WTC11 (cell line): Measurements from ENCODE around the gene PAK5. TPM values are rescaled to one million over a fixed set of nuclear protein-coding genes. Genes with fewer than 3 reads are reported as not detected.

ENCODE experiments used
- ATAC-seq: fragments of 200-7000 bp; cut with Tn5 transposase; 2 replicates; pipeline ENCODE4 v1.10.0; 2021; ENCODE audit warnings: mild to moderate bottlenecking, moderate library complexity
- CTCF ChIA-PET: fragments of 300-600 bp; sonication (Branson Sonifier 250); formaldehyde crosslinking; loops from one replicate; lab custom pipeline; 2021; ENCODE audit warnings: antibody characterized with exemption; lab: Charles Lee
- POLR2A ChIA-PET: fragments of 350-600 bp; sonication (Branson Sonifier 250); formaldehyde crosslinking; loops from one replicate; lab custom pipeline; 2021; ENCODE audit warnings: antibody characterized with exemption; lab: Charles Lee
- DNase-seq: peaks from one replicate; pipeline ENCODE4 v3.0.0; 2021; ENCODE audit warnings: low spot score
- H3K27ac Mint-ChIP-seq: 2 replicates; pipeline ENCODE4 v1.8.0; 2021; ENCODE audit warnings: mixed read lengths
- H3K27me3 Mint-ChIP-seq: 2 replicates; pipeline ENCODE4 v1.8.0; 2021; ENCODE audit warnings: low read depth, mild to moderate bottlenecking, moderate library complexity, mixed read lengths
- H3K36me3 Mint-ChIP-seq: 2 replicates; pipeline ENCODE4 v1.8.0; 2021; ENCODE audit warnings: mixed read lengths
- H3K4me1 Mint-ChIP-seq: 2 replicates; pipeline ENCODE4 v1.8.0; 2022; ENCODE audit warnings: mixed read lengths
- H3K4me3 Mint-ChIP-seq: 2 replicates; pipeline ENCODE4 v1.8.0; 2021; ENCODE audit warnings: mild to moderate bottlenecking, moderate library complexity, mixed read lengths
- H3K9me3 Mint-ChIP-seq: 2 replicates; pipeline ENCODE4 v1.8.0; 2021; ENCODE audit warnings: mixed read lengths
- ERG ChIP-seq: fragments of 250-450 bp; sonication (Bioruptor Pico); IDR thresholded peaks from 2 replicates; pipeline ENCODE4 v1.8.0; 2021; ENCODE audit warnings: mild to moderate bottlenecking
- ESRRA ChIP-seq: sonication (generic); formaldehyde crosslinking; IDR thresholded peaks from 2 replicates; pipeline ENCODE4 v1.8.1; 2022; ENCODE audit warnings: mild to moderate bottlenecking, missing genetic modification reagents, borderline replicate concordance
- FOXJ3 ChIP-seq: sonication (generic); formaldehyde crosslinking; IDR thresholded peaks from 2 replicates; pipeline ENCODE4 v1.9.0; 2021; ENCODE audit warnings: missing genetic modification reagents, mild to moderate bottlenecking, borderline replicate concordance
- FOXK1 ChIP-seq: sonication (generic); formaldehyde crosslinking; IDR thresholded peaks from 2 replicates; pipeline ENCODE4 v1.8.0; 2022; ENCODE audit warnings: mild to moderate bottlenecking, moderate library complexity, missing genetic modification reagents
- FOXP4 ChIP-seq: sonication (generic); formaldehyde crosslinking; IDR thresholded peaks from 2 replicates; pipeline ENCODE4 v1.8.0; 2022; ENCODE audit warnings: mild to moderate bottlenecking, missing genetic modification reagents
- HMGXB4 ChIP-seq: sonication (generic); formaldehyde crosslinking; IDR thresholded peaks from 2 replicates; pipeline ENCODE4 v1.8.1; 2023; ENCODE audit warnings: mild to moderate bottlenecking, moderate library complexity, missing genetic modification reagents
- MAX ChIP-seq: sonication (generic); formaldehyde crosslinking; IDR thresholded peaks from 2 replicates; pipeline ENCODE4 v1.8.0; 2022; ENCODE audit warnings: mild to moderate bottlenecking, missing genetic modification reagents
- MXD4 ChIP-seq: fragments of 250-450 bp; sonication (Bioruptor Pico); IDR thresholded peaks from 2 replicates; pipeline ENCODE4 v1.8.0; 2021; ENCODE audit warnings: mild to moderate bottlenecking, moderate library complexity, borderline replicate concordance
- MYBL2 ChIP-seq: sonication (generic); formaldehyde crosslinking; IDR thresholded peaks from 2 replicates; pipeline ENCODE4 v1.8.1; 2023; ENCODE audit warnings: mild to moderate bottlenecking, moderate library complexity, missing genetic modification reagents
- NFATC4 ChIP-seq: fragments of 250-450 bp; sonication (Bioruptor Pico); IDR thresholded peaks from 2 replicates; pipeline ENCODE4 v1.9.0; 2021; ENCODE audit warnings: mild to moderate bottlenecking
- NFE2L1 ChIP-seq: sonication (generic); formaldehyde crosslinking; IDR thresholded peaks from 2 replicates; pipeline ENCODE4 v1.8.1; 2023; ENCODE audit warnings: missing genetic modification reagents
- NR2C2 ChIP-seq: sonication (generic); formaldehyde crosslinking; IDR thresholded peaks from 2 replicates; pipeline ENCODE4 v1.8.0; 2022; ENCODE audit warnings: mild to moderate bottlenecking, missing genetic modification reagents
- PRDM15 ChIP-seq: sonication (generic); formaldehyde crosslinking; IDR thresholded peaks from 2 replicates; pipeline ENCODE4 v1.8.0; 2022; ENCODE audit warnings: missing genetic modification reagents
- RELA ChIP-seq: sonication (generic); formaldehyde crosslinking; IDR thresholded peaks from 2 replicates; pipeline ENCODE4 v1.8.1; 2022; ENCODE audit warnings: missing genetic modification reagents, mild to moderate bottlenecking, borderline replicate concordance
- RORB ChIP-seq: fragments of 250-450 bp; sonication (Bioruptor Pico); IDR thresholded peaks from 2 replicates; pipeline ENCODE4 v1.9.0; 2021; ENCODE audit warnings: mild to moderate bottlenecking
- SMAD3 ChIP-seq: sonication (generic); formaldehyde crosslinking; IDR thresholded peaks from 2 replicates; pipeline ENCODE4 v1.8.0; 2022; ENCODE audit warnings: missing genetic modification reagents, mild to moderate bottlenecking, borderline replicate concordance
- TEAD1 ChIP-seq: sonication (generic); formaldehyde crosslinking; IDR thresholded peaks from 2 replicates; pipeline ENCODE4 v1.8.0; 2022; ENCODE audit warnings: mild to moderate bottlenecking, missing genetic modification reagents
- USF1 ChIP-seq: sonication (generic); formaldehyde crosslinking; IDR thresholded peaks from 2 replicates; pipeline ENCODE4 v1.8.0; 2022; ENCODE audit warnings: mild to moderate bottlenecking, missing genetic modification reagents
- ZMAT4 ChIP-seq: fragments of 250-450 bp; sonication (Bioruptor Pico); IDR thresholded peaks from 2 replicates; pipeline ENCODE4 v1.9.0; 2021; ENCODE audit warnings: mild to moderate bottlenecking
- ZNF232 ChIP-seq: sonication (generic); formaldehyde crosslinking; IDR thresholded peaks from 2 replicates; pipeline ENCODE4 v1.8.0; 2022; ENCODE audit warnings: mild to moderate bottlenecking, missing genetic modification reagents
- ZNF317 ChIP-seq: sonication (generic); formaldehyde crosslinking; IDR thresholded peaks from 2 replicates; pipeline ENCODE4 v1.8.1; 2023; ENCODE audit warnings: low read depth, mild to moderate bottlenecking, moderate library complexity, missing genetic modification reagents, borderline replicate concordance
- total RNA-seq: library from RNA; stranded (reverse); gene quantifications from 3 replicates; pipeline ENCODE4 v1.2.3, GENCODE V29; 2021

The PAK5 gene
- total RNA-seq, 1 experiment from 2014 or later, result 0.31 TPM

- ATAC-seq (no peak), DNase-seq (no peak)
- Mint-ChIP-seq H3K9me3 (peaks cover 4% of the 10 kb centered on the region), H3K27ac (no peak overlapping the region), H3K4me3 (no peak overlapping the region)
- CTCF ChIA-PET, result no interaction called here
- TF ChIP-seq TEAD1 (CRISPR knock-in tag) (no peak), USF1 (CRISPR knock-in tag) (no peak), HMGXB4 (CRISPR knock-in tag) (no peak), FOXK1 (no peak), RORB (CRISPR knock-in tag) (no peak), ERG (CRISPR knock-in tag) (no peak), FOXJ3 (CRISPR knock-in tag) (no peak), MXD4 (no peak), MYBL2 (CRISPR knock-in tag) (no peak)
- TF ChIP-seq, all 79 proteins: peak for 0
- POLR2A ChIA-PET, result interaction anchor here (0.6 kb wide), 1 partner anchor 193 kb away, joined by 3 read pairs; no protein-coding TSS in a partner anchor
- H3K36me3 Mint-ChIP-seq, result no peaks in the 10 kb centered on the region
- no peaks in the 10 kb centered on the region for H3K27me3 Mint-ChIP-seq
- peaks cover 11% of the 10 kb centered on the region for H3K4me1 Mint-ChIP-seq
Observed at GRCh38 chr20:9810738-9811137, 28.1 kb downstream of the PAK5 start.

GRCh38 chr20:9809271-9809670, 29.6 kb downstream of the PAK5 start:
- no peak overlapping the region for H3K4me3 Mint-ChIP-seq
- H3K4me1 Mint-ChIP-seq, result no peaks in the 10 kb centered on the region
- H3K27ac Mint-ChIP-seq, result no peak overlapping the region
- ATAC-seq, result no peak
- CTCF ChIA-PET, result interaction anchor here (0.9 kb wide), 1 partner anchor 75 kb away, joined by 3 read pairs; no protein-coding TSS in a partner anchor
- POLR2A ChIA-PET, result no interaction called here
- H3K9me3 Mint-ChIP-seq, result peaks cover 10% of the 10 kb centered on the region
- H3K27me3 Mint-ChIP-seq, result no peaks in the 10 kb centered on the region
- TF ChIP-seq ESRRA (CRISPR knock-in tag), result no peak
- no peak for TF ChIP-seq NFE2L1 (CRISPR knock-in tag)
- no peak for TF ChIP-seq ZMAT4 (CRISPR knock-in tag)
- DNase-seq, result no peak
- no peaks in the 10 kb centered on the region for H3K36me3 Mint-ChIP-seq

- no peak overlapping the region for H3K27ac Mint-ChIP-seq
- peaks cover 10% of the 10 kb centered on the region for H3K9me3 Mint-ChIP-seq
- no peaks in the 10 kb centered on the region for H3K36me3 Mint-ChIP-seq
- DNase-seq, result no peak
- H3K4me3 Mint-ChIP-seq, result no peak overlapping the region
- POLR2A ChIA-PET, result no interaction called here
- H3K27me3 Mint-ChIP-seq, result no peaks in the 10 kb centered on the region
- ATAC-seq, result no peak
- CTCF ChIA-PET, result no interaction called here
- peaks cover 4% of the 10 kb centered on the region; the same call in 1 of the 2 replicates for H3K4me1 Mint-ChIP-seq
- no peak for TF ChIP-seq MAX
- TF ChIP-seq RELA (CRISPR knock-in tag), result no peak
- TF ChIP-seq FOXJ3 (CRISPR knock-in tag), result no peak
- TF ChIP-seq ZNF317 (CRISPR knock-in tag), result no peak
- no peak for TF ChIP-seq SMAD3
- no peak for TF ChIP-seq HMGXB4 (CRISPR knock-in tag)
- TF ChIP-seq ZNF232, result no peak
- TF ChIP-seq PRDM15 (CRISPR knock-in tag), result no peak
- TF ChIP-seq FOXP4 (CRISPR knock-in tag), result no peak
- TF ChIP-seq NR2C2, result no peak
- no peak for TF ChIP-seq NFATC4 (CRISPR knock-in tag)
Observed at GRCh38 chr20:9808166-9808565, 30.7 kb downstream of the PAK5 start.
